ENCODE results near the gene PLD4.

The PLD4 gene

DNA sequence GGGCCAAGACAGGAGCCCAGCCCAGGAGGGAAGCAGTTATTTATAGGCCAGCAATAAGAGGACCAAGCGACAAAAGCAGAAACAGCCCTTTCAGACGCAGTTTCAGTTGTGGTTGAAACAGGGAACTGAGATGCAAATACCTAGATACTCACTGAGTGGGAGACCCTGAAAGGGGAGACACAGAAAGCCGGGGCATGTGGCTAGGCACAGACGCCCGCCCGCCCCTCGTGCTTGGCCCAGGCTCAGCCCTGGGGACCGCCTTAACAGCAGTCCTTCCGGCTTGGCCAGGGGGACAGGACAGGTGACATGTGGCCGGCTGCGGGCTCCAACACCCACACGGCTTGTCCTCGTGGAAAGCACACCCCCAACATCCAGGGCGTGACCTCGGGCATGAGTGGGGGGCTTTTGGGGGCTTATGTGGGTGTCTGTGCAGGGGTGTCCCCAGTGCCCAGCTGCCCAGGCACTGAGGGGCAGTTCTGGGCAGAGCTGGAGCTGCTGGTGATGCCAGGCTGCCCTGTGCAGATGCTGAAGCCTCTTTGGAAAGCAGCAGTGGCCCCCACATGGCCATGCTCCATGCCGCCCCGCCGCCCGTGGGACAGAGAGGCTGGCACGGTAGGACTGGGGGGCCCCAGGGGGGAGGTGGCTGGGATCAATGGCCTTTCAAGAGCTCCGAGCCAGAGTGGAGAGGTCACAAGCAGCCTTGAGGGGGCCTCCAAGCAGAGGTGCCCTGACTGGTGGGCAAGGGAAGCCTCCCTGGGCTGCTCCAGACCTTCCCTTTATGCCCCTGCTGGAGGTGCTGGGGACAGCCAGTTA, 2.1 kb downstream of the PLD4 start:
- H3K9ac ChIP-seq (ENCODE audit: low read length): no peak overlapping the region
- no peaks in the 10 kb centered on the region for H3K79me2 ChIP-seq (ENCODE audit: insufficient read depth, low read length)
- no peak overlapping the region; the same call in 1 of the 2 replicates for H3K4me2 ChIP-seq (ENCODE audit: low read length)
- no peaks in the 10 kb centered on the region; the same call in 1 of the 2 replicates for H3K36me3 ChIP-seq (ENCODE audit: insufficient read depth, low read length)
- H3K27me3 ChIP-seq (ENCODE audit: insufficient read depth, low read length): peaks cover 5% of the 10 kb centered on the region; the same call in 1 of the 2 replicates
- H2AFZ ChIP-seq (ENCODE audit: low read length): no peak overlapping the region
- no peak overlapping the region for H3K27ac ChIP-seq (ENCODE audit: low read depth, low read length, poor library complexity, severe bottlenecking)
- no peak for TF ChIP-seq EZH2 (IDR thresholded peaks at IDR 0.05; ENCODE audit: borderline replicate concordance, low read length)
- no peak overlapping the region for H3K4me3 ChIP-seq (ENCODE audit: low read depth, low read length, poor library complexity, severe bottlenecking)
- no peaks in the 10 kb centered on the region for H3K9me2 ChIP-seq (ENCODE audit: low read depth, low read length)
- H3K4me1 ChIP-seq (ENCODE audit: insufficient read depth, low read length, severe bottlenecking): peaks cover 9% of the 10 kb centered on the region
- H4K20me1 ChIP-seq (ENCODE audit: insufficient read depth, low read length): no peaks in the 10 kb centered on the region
- H3F3A ChIP-seq (ENCODE audit: insufficient read depth, low read length): no peaks in the 10 kb centered on the region
- peaks cover 3% of the 10 kb centered on the region; the same call in 1 of the 2 replicates for H3K9me3 ChIP-seq (ENCODE audit: low read length)

- peaks cover 9% of the 10 kb centered on the region for H3K4me1 ChIP-seq (ENCODE audit: insufficient read depth, low read length, severe bottlenecking)
- no peaks in the 10 kb centered on the region for H3K9me2 ChIP-seq (ENCODE audit: low read depth, low read length)
- no peak overlapping the region for H3K4me2 ChIP-seq (ENCODE audit: low read length)
- H2AFZ ChIP-seq (ENCODE audit: low read length): no peak overlapping the region
- no peak overlapping the region for H3K4me3 ChIP-seq (ENCODE audit: low read depth, low read length, poor library complexity, severe bottlenecking)
- H3K9ac ChIP-seq (ENCODE audit: low read length): no peak overlapping the region
- peaks cover 3% of the 10 kb centered on the region; the same call in 1 of the 2 replicates for H3K9me3 ChIP-seq (ENCODE audit: low read length)
- H3K27me3 ChIP-seq (ENCODE audit: insufficient read depth, low read length): peaks cover 5% of the 10 kb centered on the region; the same call in 1 of the 2 replicates
- no peaks in the 10 kb centered on the region for H3F3A ChIP-seq (ENCODE audit: insufficient read depth, low read length)
- H3K36me3 ChIP-seq (ENCODE audit: insufficient read depth, low read length): no peaks in the 10 kb centered on the region; the same call in 1 of the 2 replicates
- no peaks in the 10 kb centered on the region for H3K79me2 ChIP-seq (ENCODE audit: insufficient read depth, low read length)
- H4K20me1 ChIP-seq (ENCODE audit: insufficient read depth, low read length): no peaks in the 10 kb centered on the region
- TF ChIP-seq EZH2 (IDR thresholded peaks at IDR 0.05; ENCODE audit: borderline replicate concordance, low read length) (no peak), CTCF (IDR thresholded peaks at IDR 0.05; ENCODE audit: low read length) (no peak)
- no peak overlapping the region for H3K27ac ChIP-seq (ENCODE audit: low read depth, low read length, poor library complexity, severe bottlenecking)
Measured at GRCh38 chr14:104927432-104927816, 2.7 kb downstream of the PLD4 start.

DNA sequence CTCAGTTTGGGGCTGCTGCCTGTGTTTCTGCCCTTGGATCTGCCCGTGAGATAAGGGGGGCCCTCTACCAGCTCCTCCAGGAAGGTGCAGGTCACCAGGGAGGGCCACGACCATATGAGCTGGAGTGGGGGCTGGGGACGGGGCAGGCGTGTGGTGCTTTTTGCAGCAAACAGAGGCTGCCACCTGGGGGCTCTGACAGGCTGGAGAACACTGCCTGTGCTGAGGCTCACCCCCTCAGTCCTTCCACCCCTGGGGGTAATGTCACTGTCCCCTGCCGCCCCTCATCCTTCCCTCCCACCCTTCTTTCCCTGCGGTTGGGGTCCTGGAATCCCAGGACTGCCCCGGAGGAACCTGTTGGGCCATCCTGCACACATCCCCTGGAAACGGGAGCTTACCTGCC, 3.2 kb downstream of the PLD4 start:
- Histone ChIP-seq H3K4me1 (ENCODE audit: insufficient read depth, low read length, severe bottlenecking) (peaks cover 9% of the 10 kb centered on the region), H3K27me3 (ENCODE audit: insufficient read depth, low read length) (peaks cover 5% of the 10 kb centered on the region; the same call in 1 of the 2 replicates), H3K9me3 (ENCODE audit: low read length) (peaks cover 3% of the 10 kb centered on the region; the same call in 1 of the 2 replicates), H3K79me2 (ENCODE audit: insufficient read depth, low read length) (no peaks in the 10 kb centered on the region), H3K4me3 (ENCODE audit: low read depth, low read length, poor library complexity, severe bottlenecking) (no peak overlapping the region), H3F3A (ENCODE audit: insufficient read depth, low read length) (no peaks in the 10 kb centered on the region), H3K36me3 (ENCODE audit: insufficient read depth, low read length) (no peaks in the 10 kb centered on the region; the same call in 1 of the 2 replicates), H3K9ac (ENCODE audit: low read length) (no peak overlapping the region), H3K27ac (ENCODE audit: low read depth, low read length, poor library complexity, severe bottlenecking) (no peak overlapping the region), H4K20me1 (ENCODE audit: insufficient read depth, low read length) (no peaks in the 10 kb centered on the region), H2AFZ (ENCODE audit: low read length) (no peak overlapping the region), H3K9me2 (ENCODE audit: low read depth, low read length) (no peaks in the 10 kb centered on the region), H3K4me2 (ENCODE audit: low read length) (no peak overlapping the region)
- TF ChIP-seq CTCF (IDR thresholded peaks at IDR 0.05; ENCODE audit: low read length): peak; percentile 10; the same call in 1 of the 2 replicates
- TF ChIP-seq EZH2 (IDR thresholded peaks at IDR 0.05; ENCODE audit: borderline replicate concordance, low read length): no peak

Data from OCI-LY1 (cell line).